WTC11 (cell line): Measurements from ENCODE around the gene ANO7.

Experiments
- ETV6 ChIP-seq: sonication (generic); formaldehyde crosslinking; IDR thresholded peaks from 2 replicates; pipeline ENCODE4 v1.8.1; 2022; ENCODE audit warnings: mild to moderate bottlenecking, missing genetic modification reagents
- FOXK1 ChIP-seq: sonication (generic); formaldehyde crosslinking; IDR thresholded peaks from 2 replicates; pipeline ENCODE4 v1.8.0; 2022; ENCODE audit warnings: mild to moderate bottlenecking, moderate library complexity, missing genetic modification reagents
- GTF2I ChIP-seq: fragments of 250-450 bp; sonication (Bioruptor Pico); conservative IDR thresholded peaks from 2 replicates; pipeline ENCODE4 v1.4.0; 2021; ENCODE audit warnings: mild to moderate bottlenecking
- MXD4 ChIP-seq: fragments of 250-450 bp; sonication (Bioruptor Pico); IDR thresholded peaks from 2 replicates; pipeline ENCODE4 v1.8.0; 2021; ENCODE audit warnings: mild to moderate bottlenecking, moderate library complexity, borderline replicate concordance
- NFATC4 ChIP-seq: fragments of 250-450 bp; sonication (Bioruptor Pico); IDR thresholded peaks from 2 replicates; pipeline ENCODE4 v1.9.0; 2021; ENCODE audit warnings: mild to moderate bottlenecking
- NFYB ChIP-seq: sonication (generic); formaldehyde crosslinking; conservative IDR thresholded peaks from 2 replicates; pipeline ENCODE4 v1.8.0; 2022; ENCODE audit warnings: low read depth, missing genetic modification reagents
- NR3C1 ChIP-seq: sonication (generic); formaldehyde crosslinking; conservative IDR thresholded peaks from 2 replicates; pipeline ENCODE4 v1.8.1; 2023; ENCODE audit warnings: low read depth, mild to moderate bottlenecking, missing genetic modification reagents
- ZNF232 ChIP-seq: sonication (generic); formaldehyde crosslinking; IDR thresholded peaks from 2 replicates; pipeline ENCODE4 v1.8.0; 2022; ENCODE audit warnings: mild to moderate bottlenecking, missing genetic modification reagents
- TF ChIP-seq, protein P1 (sequence below): fragments of 200-600 bp; IDR thresholded peaks from 2 replicates; pipeline ENCODE4 v1.8.0; 2022; ENCODE audit warnings: antibody characterized with exemption
- TF ChIP-seq, protein P2 (sequence below): sonication (generic); formaldehyde crosslinking; IDR thresholded peaks from 2 replicates; pipeline ENCODE4 v1.8.0; 2022; ENCODE audit warnings: mild to moderate bottlenecking, missing genetic modification reagents
- TF ChIP-seq, protein P3 (sequence below): sonication (generic); formaldehyde crosslinking; IDR thresholded peaks from 2 replicates; pipeline ENCODE4 v1.8.1; 2022; ENCODE audit warnings: mild to moderate bottlenecking, missing genetic modification reagents, moderate library complexity, borderline replicate concordance
- TF ChIP-seq, protein P4 (sequence below): sonication (generic); formaldehyde crosslinking; IDR thresholded peaks from 2 replicates; pipeline ENCODE4 v1.8.1; 2023; ENCODE audit warnings: mild to moderate bottlenecking, missing genetic modification reagents, moderate library complexity
- TF ChIP-seq, protein P5 (sequence below): sonication (generic); formaldehyde crosslinking; IDR thresholded peaks from 2 replicates; pipeline ENCODE4 v1.8.0; 2022; ENCODE audit warnings: mild to moderate bottlenecking, missing genetic modification reagents

DNA sequence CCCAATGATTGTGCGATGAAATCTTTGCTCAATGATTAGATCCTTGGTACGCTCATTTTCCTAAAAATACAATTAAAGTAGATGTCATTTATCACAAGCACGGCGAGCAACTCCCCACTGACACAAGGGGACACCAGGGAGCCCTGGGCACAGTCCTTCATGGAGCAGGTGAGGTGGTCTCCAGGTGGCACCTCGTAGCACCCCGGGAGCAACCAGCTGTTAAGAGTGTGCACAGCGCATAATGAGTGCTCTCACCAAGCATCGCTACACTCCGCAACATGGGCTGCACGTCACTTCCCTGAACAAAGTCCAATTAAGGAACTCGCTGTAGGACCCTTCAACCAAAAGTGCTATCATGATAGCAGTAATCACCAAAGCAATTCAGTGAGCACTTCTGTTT, 59.8 kb downstream of the ANO7 start:
- TF ChIP-seq NFYB (CRISPR knock-in tag) (no peak), MXD4 (no peak), ZNF232 (CRISPR knock-in tag) (no peak), GTF2I (CRISPR knock-in tag) (no peak), NR3C1 (CRISPR knock-in tag) (no peak), NFATC4 (no peak), ETV6 (CRISPR knock-in tag) (no peak), FOXK1 (CRISPR knock-in tag) (no peak)
- TF ChIP-seq, protein P1, sequence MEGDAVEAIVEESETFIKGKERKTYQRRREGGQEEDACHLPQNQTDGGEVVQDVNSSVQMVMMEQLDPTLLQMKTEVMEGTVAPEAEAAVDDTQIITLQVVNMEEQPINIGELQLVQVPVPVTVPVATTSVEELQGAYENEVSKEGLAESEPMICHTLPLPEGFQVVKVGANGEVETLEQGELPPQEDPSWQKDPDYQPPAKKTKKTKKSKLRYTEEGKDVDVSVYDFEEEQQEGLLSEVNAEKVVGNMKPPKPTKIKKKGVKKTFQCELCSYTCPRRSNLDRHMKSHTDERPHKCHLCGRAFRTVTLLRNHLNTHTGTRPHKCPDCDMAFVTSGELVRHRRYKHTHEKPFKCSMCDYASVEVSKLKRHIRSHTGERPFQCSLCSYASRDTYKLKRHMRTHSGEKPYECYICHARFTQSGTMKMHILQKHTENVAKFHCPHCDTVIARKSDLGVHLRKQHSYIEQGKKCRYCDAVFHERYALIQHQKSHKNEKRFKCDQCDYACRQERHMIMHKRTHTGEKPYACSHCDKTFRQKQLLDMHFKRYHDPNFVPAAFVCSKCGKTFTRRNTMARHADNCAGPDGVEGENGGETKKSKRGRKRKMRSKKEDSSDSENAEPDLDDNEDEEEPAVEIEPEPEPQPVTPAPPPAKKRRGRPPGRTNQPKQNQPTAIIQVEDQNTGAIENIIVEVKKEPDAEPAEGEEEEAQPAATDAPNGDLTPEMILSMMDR = no peak
- TF ChIP-seq, protein P2, sequence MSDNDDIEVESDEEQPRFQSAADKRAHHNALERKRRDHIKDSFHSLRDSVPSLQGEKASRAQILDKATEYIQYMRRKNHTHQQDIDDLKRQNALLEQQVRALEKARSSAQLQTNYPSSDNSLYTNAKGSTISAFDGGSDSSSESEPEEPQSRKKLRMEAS (CRISPR knock-in tag) = no peak
- TF ChIP-seq, protein P3, sequence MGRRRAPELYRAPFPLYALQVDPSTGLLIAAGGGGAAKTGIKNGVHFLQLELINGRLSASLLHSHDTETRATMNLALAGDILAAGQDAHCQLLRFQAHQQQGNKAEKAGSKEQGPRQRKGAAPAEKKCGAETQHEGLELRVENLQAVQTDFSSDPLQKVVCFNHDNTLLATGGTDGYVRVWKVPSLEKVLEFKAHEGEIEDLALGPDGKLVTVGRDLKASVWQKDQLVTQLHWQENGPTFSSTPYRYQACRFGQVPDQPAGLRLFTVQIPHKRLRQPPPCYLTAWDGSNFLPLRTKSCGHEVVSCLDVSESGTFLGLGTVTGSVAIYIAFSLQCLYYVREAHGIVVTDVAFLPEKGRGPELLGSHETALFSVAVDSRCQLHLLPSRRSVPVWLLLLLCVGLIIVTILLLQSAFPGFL (CRISPR knock-in tag) = no peak
- TF ChIP-seq, protein P4, sequence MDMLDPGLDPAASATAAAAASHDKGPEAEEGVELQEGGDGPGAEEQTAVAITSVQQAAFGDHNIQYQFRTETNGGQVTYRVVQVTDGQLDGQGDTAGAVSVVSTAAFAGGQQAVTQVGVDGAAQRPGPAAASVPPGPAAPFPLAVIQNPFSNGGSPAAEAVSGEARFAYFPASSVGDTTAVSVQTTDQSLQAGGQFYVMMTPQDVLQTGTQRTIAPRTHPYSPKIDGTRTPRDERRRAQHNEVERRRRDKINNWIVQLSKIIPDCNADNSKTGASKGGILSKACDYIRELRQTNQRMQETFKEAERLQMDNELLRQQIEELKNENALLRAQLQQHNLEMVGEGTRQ (CRISPR knock-in tag) = no peak
- TF ChIP-seq, protein P5, sequence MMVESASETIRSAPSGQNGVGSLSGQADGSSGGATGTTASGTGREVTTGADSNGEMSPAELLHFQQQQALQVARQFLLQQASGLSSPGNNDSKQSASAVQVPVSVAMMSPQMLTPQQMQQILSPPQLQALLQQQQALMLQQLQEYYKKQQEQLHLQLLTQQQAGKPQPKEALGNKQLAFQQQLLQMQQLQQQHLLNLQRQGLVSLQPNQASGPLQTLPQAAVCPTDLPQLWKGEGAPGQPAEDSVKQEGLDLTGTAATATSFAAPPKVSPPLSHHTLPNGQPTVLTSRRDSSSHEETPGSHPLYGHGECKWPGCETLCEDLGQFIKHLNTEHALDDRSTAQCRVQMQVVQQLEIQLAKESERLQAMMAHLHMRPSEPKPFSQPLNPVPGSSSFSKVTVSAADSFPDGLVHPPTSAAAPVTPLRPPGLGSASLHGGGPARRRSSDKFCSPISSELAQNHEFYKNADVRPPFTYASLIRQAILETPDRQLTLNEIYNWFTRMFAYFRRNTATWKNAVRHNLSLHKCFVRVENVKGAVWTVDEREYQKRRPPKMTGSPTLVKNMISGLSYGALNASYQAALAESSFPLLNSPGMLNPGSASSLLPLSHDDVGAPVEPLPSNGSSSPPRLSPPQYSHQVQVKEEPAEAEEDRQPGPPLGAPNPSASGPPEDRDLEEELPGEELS (CRISPR knock-in tag) = no peak
